NCI-H2107 treated with DMSO at 0.1 percent for 48 hours (cell line): ENCODE results near the gene PIGT.

ENCODE experiments used
- DNase-seq: peaks from one replicate; lab custom pipeline; 2025; ENCODE audit not compliant: unreplicated experiment; lab: John Stamatoyannopoulos, UW

The PIGT gene

GRCh38 chr20:45400346-45401031 lies 15.5 kb upstream of the PIGT start:
- DNase-seq, result no peak

- DNase-seq, result no peak
Observed at GRCh38 chr20:45402946-45403345, 13.0 kb upstream of the PIGT start.

GRCh38 chr20:45404438-45404837 lies 11.5 kb upstream of the PIGT start:
- peak; percentile 19 for DNase-seq

- DNase-seq, result no peak
Observed at GRCh38 chr20:45405571-45406259, 10.2 kb upstream of the PIGT start.

- DNase-seq, result no peak
Observed at GRCh38 chr20:45406260-45407066, 9.5 kb upstream of the PIGT start.

GRCh38 chr20:45407067-45407745 lies 8.7 kb upstream of the PIGT start:
- no peak for DNase-seq

GRCh38 chr20:45407783-45408645 lies 7.9 kb upstream of the PIGT start, which contains the start of gene DBNDD2:
TSS of gene DBNDD2 (plus strand) at chr20:45408289. CDS start at chr20:45408468, 179 bp downstream.
- no peak for DNase-seq

GRCh38 chr20:45408646-45409213 lies 7.2 kb upstream of the PIGT start:
- DNase-seq, result no peak

GRCh38 chr20:45409521-45410272 lies 6.2 kb upstream of the PIGT start:
- no peak for DNase-seq

GRCh38 chr20:45410887-45411286 lies 5.1 kb upstream of the PIGT start:
- no peak for DNase-seq

- no peak for DNase-seq
Observed at GRCh38 chr20:45412653-45413052, 3.3 kb upstream of the PIGT start.

- DNase-seq, result no peak
Observed at GRCh38 chr20:45413479-45413878, 2.5 kb upstream of the PIGT start.

GRCh38 chr20:45416917-45417316 lies 976 bp downstream of the PIGT start:
- no peak for DNase-seq

GRCh38 chr20:45419188-45420091 lies 3.5 kb downstream of the PIGT start:
- peak; percentile 34 for DNase-seq

GRCh38 chr20:45420125-45420524 lies 4.2 kb downstream of the PIGT start:
- DNase-seq, result no peak

- no peak for DNase-seq
Observed at GRCh38 chr20:45423700-45424099, 7.8 kb downstream of the PIGT start.

GRCh38 chr20:45425561-45425960 lies 9.6 kb downstream of the PIGT start:
- DNase-seq, result no peak

- no peak for DNase-seq
Observed at GRCh38 chr20:45426320-45427016, 10.5 kb downstream of the PIGT start.
